DND-41 (cell line): ENCODE measurements around the gene CEP170B.

ENCODE experiments used
- CTCF ChIP-seq: IDR thresholded peaks from 2 replicates; pipeline ENCODE4 v1.5.1; 2012; ENCODE audit warnings: borderline replicate concordance, low read length, moderate library complexity, mild to moderate bottlenecking; ENCODE audit not compliant: poor library complexity, severe bottlenecking; ENCODE audit errors: extremely low read depth
- EZH2 ChIP-seq: IDR thresholded peaks from 3 replicates; pipeline ENCODE4 v1.6.1; 2012; ENCODE audit warnings: borderline replicate concordance, low read depth, mild to moderate bottlenecking, moderate library complexity, low read length, inconsistent platforms; ENCODE audit not compliant: severe bottlenecking

- TF ChIP-seq CTCF: no peak
- TF ChIP-seq EZH2: no peak
Observed at GRCh38 chr14:104856157-104856868, 8.8 kb upstream of the CEP170B start.
